Stimulated activated CD4-positive, alpha-beta T cell treated with anti-CD3 and anti-CD28 coated beads, Interleukin-2, amount 100 ng/mL, for 24 hours (primary cell): Measurements from ENCODE around the gene GCM1.

Experiments used
- DNase-seq, 2 donors: peaks; one replicate each; pipeline ENCODE4 v3.0.0-alpha.2; 2020

GCM1 gene

DNA sequence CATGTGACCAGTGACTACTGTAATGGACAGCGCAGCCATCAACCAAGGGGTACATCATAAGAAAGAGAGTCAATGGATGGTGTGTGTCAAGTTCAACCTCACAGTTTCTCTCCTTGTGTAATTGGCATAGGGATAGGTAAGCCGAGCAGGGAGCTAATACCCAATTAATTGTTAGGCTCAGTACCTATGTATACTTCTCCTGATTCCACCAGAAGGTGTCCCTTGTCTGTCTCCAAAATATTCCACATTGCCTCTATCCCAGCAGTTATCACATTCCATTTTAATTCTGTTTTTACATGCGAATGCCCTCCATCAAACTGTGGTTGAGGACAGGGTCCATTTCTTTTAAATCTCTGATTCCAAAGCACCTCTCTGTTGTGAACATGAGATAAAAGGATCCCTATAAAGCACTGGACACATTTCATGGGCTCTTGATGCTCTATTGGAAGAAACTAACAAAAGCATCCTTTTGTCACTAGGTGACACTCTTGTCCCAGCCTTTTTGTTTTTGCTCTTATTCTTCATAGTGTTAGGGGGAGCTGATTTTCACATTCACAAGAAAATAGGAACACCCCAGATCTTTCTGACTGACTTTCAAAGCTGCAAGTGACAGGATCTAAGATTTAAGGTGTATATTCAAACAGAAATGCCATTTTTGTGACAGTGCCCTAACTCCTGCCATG lies 44.5 kb downstream of the GCM1 start:
- DNase-seq, result no peak

DNA sequence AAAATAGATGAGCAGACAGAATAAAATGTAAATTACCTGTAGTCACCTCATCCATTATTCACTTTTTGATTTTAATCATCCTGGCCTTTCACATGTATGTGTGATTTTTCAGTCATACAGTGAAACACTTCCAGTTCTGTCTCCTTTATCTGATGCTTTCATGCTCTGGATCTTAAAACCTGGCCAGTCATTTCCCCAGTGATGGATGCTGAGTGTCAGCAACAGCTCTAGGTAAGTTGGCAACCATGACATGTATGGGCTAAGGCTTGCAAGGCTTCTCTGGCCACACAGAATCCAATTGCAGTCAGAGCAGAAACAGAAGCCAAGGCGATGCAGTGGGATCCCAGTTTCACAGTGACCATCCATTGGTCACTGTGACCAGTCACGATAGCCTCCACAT lies 47.6 kb downstream of the GCM1 start:
- no peak for DNase-seq

- DNase-seq, result no peak
These were observed 48.1 kb downstream of the GCM1 start for GRCh38 chr6:53100561-53100960.

DNA sequence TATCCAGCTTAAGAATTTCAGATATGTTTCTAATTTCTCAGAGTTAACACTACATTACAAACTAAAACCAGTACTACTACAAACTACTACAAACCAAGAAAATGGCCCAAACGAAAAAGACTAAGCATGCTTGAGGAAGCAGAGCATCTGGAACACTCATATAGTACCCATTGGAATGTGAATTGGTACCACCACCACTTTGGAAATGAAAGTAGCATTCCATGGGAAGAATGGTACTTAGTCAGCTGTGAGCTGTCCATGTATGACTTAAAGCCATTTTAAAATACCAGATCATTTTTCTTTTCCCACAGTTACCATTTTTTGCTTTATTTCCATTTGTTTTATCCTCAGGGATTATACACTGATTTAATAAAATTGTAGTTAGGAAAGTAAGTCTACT lies 52.9 kb downstream of the GCM1 start:
- no peak for DNase-seq

DNA sequence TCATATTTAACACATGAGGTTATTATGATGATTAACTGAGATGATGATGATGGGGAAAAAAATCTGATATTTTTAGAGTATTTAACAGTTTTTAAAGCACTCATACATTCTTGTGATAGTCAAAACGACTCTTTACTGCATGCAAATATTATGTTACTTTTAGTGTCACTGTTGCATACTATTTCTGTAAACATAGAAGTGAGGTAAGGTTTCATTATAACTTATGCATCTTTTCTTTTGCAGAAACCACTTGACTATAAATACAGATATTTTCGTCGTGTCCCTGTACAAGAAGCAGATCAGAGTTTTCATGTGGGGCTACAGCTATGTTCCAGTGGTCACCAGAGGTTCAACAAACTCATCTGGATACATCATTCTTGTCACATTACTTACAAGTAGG lies 53.4 kb downstream of the GCM1 start:
- DNase-seq, result no peak

GRCh38 chr6:53090576-53090975 lies 58.1 kb downstream of the GCM1 start:
- DNase-seq, result no peak

GRCh38 chr6:53089948-53090347 lies 58.7 kb downstream of the GCM1 start:
- DNase-seq, result no peak

DNA sequence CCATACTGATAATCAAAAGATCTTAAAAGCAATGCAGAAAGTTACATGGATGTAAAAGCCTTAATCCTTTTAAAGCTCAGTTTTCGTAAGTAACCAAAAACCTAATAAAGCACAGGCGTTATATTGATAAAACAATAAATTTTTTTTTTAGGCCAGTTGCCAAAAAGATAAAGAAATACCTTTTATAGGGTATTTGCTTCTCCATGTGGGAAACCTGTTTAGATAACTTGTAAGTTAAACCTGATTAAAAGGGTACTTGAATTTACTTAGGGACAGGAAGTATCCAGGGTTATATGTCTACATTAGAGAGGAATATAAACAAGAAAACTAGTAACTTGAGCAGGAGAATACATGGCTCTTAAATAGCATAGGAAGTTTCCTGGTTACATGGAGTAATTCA lies 62.3 kb downstream of the GCM1 start:
- DNase-seq, result no peak

DNA sequence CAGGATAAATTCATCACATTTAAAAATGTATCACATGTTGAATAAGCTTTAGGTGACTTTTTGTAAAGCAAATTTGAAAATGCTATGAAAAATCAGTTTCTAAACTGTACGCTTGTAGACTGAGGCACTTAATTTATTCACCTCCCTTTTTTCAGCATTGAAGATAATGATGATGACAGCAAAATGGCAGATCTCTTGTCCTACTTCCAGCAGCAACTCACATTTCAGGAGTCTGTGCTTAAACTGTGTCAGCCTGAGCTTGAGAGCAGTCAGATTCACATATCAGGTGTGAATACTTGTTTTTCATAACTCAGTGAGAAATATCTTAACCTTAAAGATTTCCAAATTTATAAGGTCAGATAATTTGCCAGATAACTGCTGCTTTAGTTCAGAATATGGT lies 67.8 kb downstream of the GCM1 start:
- DNase-seq, result no peak
